H1 (cell line): ENCODE results near the gene GCLC. TPM values are rescaled to one million over a fixed set of nuclear protein-coding genes. Genes with fewer than 3 reads are reported as not detected.

Source experiments
- CTCF ChIA-PET: fragments of 300-600 bp; sonication (Branson Sonifier 250); formaldehyde crosslinking; loops from one replicate; lab custom pipeline; 2021; ENCODE audit not compliant: partially characterized antibody; lab: Charles Lee
- POLR2A ChIA-PET: fragments of 300-600 bp; sonication (Branson Sonifier 250); formaldehyde crosslinking; loops from one replicate; lab custom pipeline; 2021; ENCODE audit warnings: inconsistent platforms; ENCODE audit not compliant: partially characterized antibody; lab: Charles Lee
- DNase-seq, 2 experiments: peaks; one replicate each; pipeline versions ENCODE4 v3.0.0 to v3.0.0-alpha.2; 2010 to 2022; ENCODE audit warnings: low spot score in 2 of 2, low read depth in 1 of 2, mixed read lengths in 1 of 2
- FAIRE-seq: peaks from 2 replicates; lab custom pipeline; 2011; peaks lifted over from hg19 to GRCh38; lab: Jason Lieb, UNC
- H2AFZ ChIP-seq: 2 replicates; pipeline ENCODE4 v1.8.1; 2012; ENCODE audit warnings: low read length, inconsistent platforms
- H2AK5ac ChIP-seq: 2 replicates; pipeline ENCODE4 v1.6.1; 2013; ENCODE audit warnings: low read depth, low read length
- H2BK120ac ChIP-seq: replicated peaks from 2 replicates; pipeline ENCODE3; 2013; ENCODE audit warnings: low read depth, low read length, inconsistent platforms
- H2BK12ac ChIP-seq: 2 replicates; pipeline ENCODE4 v1.6.1; 2013; ENCODE audit warnings: low read depth, low read length
- H2BK15ac ChIP-seq: 2 replicates; pipeline ENCODE4 v1.6.1; 2013; ENCODE audit warnings: low read length
- H2BK20ac ChIP-seq: 2 replicates; pipeline ENCODE4 v1.6.1; 2013; ENCODE audit warnings: low read length
- H2BK5ac ChIP-seq: 2 replicates; pipeline ENCODE4 v1.6.1; 2013; ENCODE audit warnings: low read depth, low read length
- H3K14ac ChIP-seq: 2 replicates; pipeline ENCODE4 v1.6.1; 2013; ENCODE audit warnings: inconsistent platforms; ENCODE audit not compliant: insufficient read length
- H3K18ac ChIP-seq: 2 replicates; pipeline ENCODE4 v1.6.1; 2013; ENCODE audit warnings: low read length; ENCODE audit errors: extremely low read depth
- H3K23ac ChIP-seq: 2 replicates; pipeline ENCODE4 v1.6.1; 2013; ENCODE audit warnings: inconsistent platforms; ENCODE audit not compliant: insufficient read length
- H3K23me2 ChIP-seq: 2 replicates; pipeline ENCODE4 v1.6.1; 2013; ENCODE audit warnings: low read depth, low read length
- H3K27ac ChIP-seq: 2 replicates; pipeline ENCODE4 v1.6.1; 2011; ENCODE audit warnings: low read depth, low read length, inconsistent platforms
- H3K27me3 ChIP-seq, 4 experiments: replicated peaks in 1 of 4; 1 replicate in 1 of 4; 2 replicates in 3 of 4; pipeline versions ENCODE4 v1.6.1 to v1.8.1; 2011 to 2013; ENCODE audit warnings: low read length in 3 of 4, mild to moderate bottlenecking in 3 of 4, inconsistent platforms in 2 of 4, mixed read lengths in 2 of 4, moderate library complexity in 1 of 4; ENCODE audit not compliant: control insufficient read depth in 3 of 4, insufficient read depth in 3 of 4; ENCODE audit errors: extremely low read depth in 1 of 4
- H3K36me3 ChIP-seq, 4 experiments: 2 replicates each; pipeline versions ENCODE4 v1.6.1 to v1.8.1; 2011 to 2013; ENCODE audit warnings: mild to moderate bottlenecking in 4 of 4, low read length in 3 of 4, moderate library complexity in 2 of 4, control low read depth in 1 of 4, inconsistent platforms in 1 of 4; ENCODE audit not compliant: insufficient read depth in 4 of 4, control insufficient read depth in 2 of 4
- H3K4ac ChIP-seq: replicated peaks from 2 replicates; pipeline ENCODE3; 2013; ENCODE audit warnings: low read length, low read depth, mixed read lengths, inconsistent platforms; ENCODE audit not compliant: insufficient read length
- H3K4me1 ChIP-seq, 4 experiments: replicated peaks in 1 of 4; 1 replicate in 1 of 4; 2 replicates in 3 of 4; pipeline versions ENCODE4 v1.6.1 to v1.8.1; 2011 to 2013; ENCODE audit warnings: low read length in 3 of 4, inconsistent platforms in 2 of 4, mixed read lengths in 1 of 4; ENCODE audit not compliant: insufficient read depth in 4 of 4, control insufficient read depth in 3 of 4
- H3K4me2 ChIP-seq, 2 experiments: 2 replicates each; pipeline versions ENCODE4 v1.6.1 to v1.8.1; 2011 to 2013; ENCODE audit warnings: low read depth in 2 of 2, low read length in 2 of 2, control low read depth in 1 of 2, inconsistent platforms in 1 of 2, mild to moderate bottlenecking in 1 of 2; ENCODE audit not compliant: insufficient read depth in 1 of 2
- H3K4me3 ChIP-seq, 4 experiments: fragments of 200-600, 300-600 bp in 1 of 4; sonication (generic), shearing (Covaris generic), sonication (Bioruptor Twin) in 1 of 4; 2 replicates each; pipeline versions ENCODE4 v1.5.1 to v1.8.1; 2011 to 2016; ENCODE audit warnings: low read length in 4 of 4, low read depth in 3 of 4, control low read depth in 2 of 4, inconsistent platforms in 2 of 4, mild to moderate bottlenecking in 2 of 4, mixed read lengths in 1 of 4, moderate library complexity in 1 of 4; ENCODE audit not compliant: insufficient read depth in 2 of 4; ENCODE audit errors: extremely low read depth in 1 of 4
- H3K56ac ChIP-seq: replicated peaks from 2 replicates; pipeline ENCODE3; 2013; ENCODE audit warnings: low read depth, mild to moderate bottlenecking, mixed read lengths, low read length, inconsistent platforms; ENCODE audit not compliant: insufficient read length
- H3K79me1 ChIP-seq: 2 replicates; pipeline ENCODE4 v1.6.1; 2013; ENCODE audit warnings: low read depth, low read length, control low read depth
- H3K79me2 ChIP-seq, 2 experiments: 2 replicates each; pipeline versions ENCODE4 v1.6.1 to v1.8.1; 2012 to 2013; ENCODE audit warnings: low read length in 2 of 2, mild to moderate bottlenecking in 2 of 2, inconsistent platforms in 1 of 2; ENCODE audit not compliant: insufficient read depth in 2 of 2, control insufficient read depth in 1 of 2
- H3K9ac ChIP-seq, 4 experiments: replicated peaks in 1 of 4; 1 replicate in 1 of 4; 2 replicates in 3 of 4; pipeline versions ENCODE4 v1.6.1 to v1.8.1; 2011 to 2013; ENCODE audit warnings: low read depth in 3 of 4, low read length in 3 of 4, control low read depth in 2 of 4, mild to moderate bottlenecking in 2 of 4, moderate library complexity in 2 of 4, inconsistent platforms in 1 of 4; ENCODE audit errors: extremely low read depth in 1 of 4
- H3K9me3 ChIP-seq, 2 experiments: 2 replicates each; pipeline versions ENCODE4 v1.6.1 to v1.8.1; 2012 to 2013; ENCODE audit warnings: mild to moderate bottlenecking in 2 of 2, moderate library complexity in 2 of 2, control low read depth in 1 of 2, inconsistent platforms in 1 of 2, low read depth in 1 of 2, low read length in 1 of 2, mixed read lengths in 1 of 2; ENCODE audit not compliant: insufficient read depth in 2 of 2
- H4K20me1 ChIP-seq, 2 experiments: replicated peaks in 1 of 2; 2 replicates each; pipeline versions ENCODE3 to v1.8.1; 2011 to 2013; ENCODE audit warnings: inconsistent platforms in 2 of 2, low read length in 2 of 2, mild to moderate bottlenecking in 1 of 2; ENCODE audit not compliant: insufficient read depth in 2 of 2, control insufficient read depth in 1 of 2
- H4K5ac ChIP-seq: 2 replicates; pipeline ENCODE4 v1.6.1; 2013; ENCODE audit warnings: low read length, low read depth, mixed read lengths, inconsistent platforms; ENCODE audit not compliant: insufficient read length
- H4K8ac ChIP-seq: 2 replicates; pipeline ENCODE4 v1.8.0; 2013; ENCODE audit warnings: mild to moderate bottlenecking, moderate library complexity, low read length, inconsistent platforms; ENCODE audit not compliant: insufficient read depth; ENCODE audit errors: extremely low read depth
- H4K91ac ChIP-seq: replicated peaks from 2 replicates; pipeline ENCODE3; 2013; ENCODE audit warnings: low read length, mixed read lengths, inconsistent platforms; ENCODE audit not compliant: insufficient read length
- CEBPB ChIP-seq: IDR thresholded peaks from 2 replicates; pipeline ENCODE4 v1.6.1; 2012; ENCODE audit warnings: low read depth, low read length
- CREB1 ChIP-seq: IDR thresholded peaks from 2 replicates; pipeline ENCODE4 v1.6.1; 2012; ENCODE audit warnings: inconsistent platforms
- POU5F1 ChIP-seq: IDR thresholded peaks from 2 replicates; pipeline ENCODE4 v1.6.1; 2011; ENCODE audit warnings: low read depth, mild to moderate bottlenecking, low read length, moderate library complexity
- RAD21 ChIP-seq, 2 experiments: IDR thresholded peaks in 1 of 2; conservative IDR thresholded peaks in 1 of 2; 2 replicates each; pipeline ENCODE4 v1.6.1; 2011; ENCODE audit warnings: low read depth in 2 of 2, low read length in 2 of 2, improper control_type of control experiment in 1 of 2, inconsistent platforms in 1 of 2, mild to moderate bottlenecking in 1 of 2, moderate library complexity in 1 of 2
- SIRT6 ChIP-seq: IDR thresholded peaks from one replicate; pipeline ENCODE4 v1.7.1; 2012; ENCODE audit warnings: low read length, inconsistent platforms
- SIX5 ChIP-seq: IDR thresholded peaks from 2 replicates; pipeline ENCODE4 v1.6.1; 2011; ENCODE audit warnings: mild to moderate bottlenecking, low read depth, low read length
- SP2 ChIP-seq: IDR thresholded peaks from 2 replicates; pipeline ENCODE4 v1.6.1; 2012; ENCODE audit warnings: mild to moderate bottlenecking, low read length, inconsistent platforms
- SP4 ChIP-seq: IDR thresholded peaks from 2 replicates; pipeline ENCODE4 v1.6.1; 2012; ENCODE audit warnings: low read length, inconsistent platforms
- TEAD4 ChIP-seq: IDR thresholded peaks from 2 replicates; pipeline ENCODE4 v1.6.1; 2012; ENCODE audit warnings: low read depth, low read length, inconsistent platforms, mixed read lengths
- WGBS, 2 experiments: shearing (Covaris generic) in 1 of 2; methylation state at CpG; one replicate each; pipeline versions ENCODE4 v1.1.6 to v1.1.7; 2013 to 2015; ENCODE audit warnings: low lambda C conversion rate in 2 of 2, mixed read lengths in 2 of 2, inconsistent platforms in 1 of 2, low coverage in 1 of 2, missing lambda C conversion rate in 1 of 2; ENCODE audit not compliant: insufficient replicate concordance in 2 of 2, insufficient coverage in 1 of 2, insufficient read length in 1 of 2; ENCODE audit errors: extremely low coverage in 1 of 2, missing lambda C conversion rate in 1 of 2; 5-methylcytosine and 5-hydroxymethylcytosine counted together
- polyA plus RNA-seq, 7 experiments: library from polyadenylated mRNA; depleted of rRNA in 3 of 7; stranded (reverse) in 5 of 7; unstranded in 2 of 7; fragments of >200 nt in 5 of 7; fragments of 200-250 nt in 2 of 7; gene quantifications; 1 replicate in 5 of 7; 2 replicates in 1 of 7; 4 replicates in 1 of 7; pipeline versions ENCODE4 v1.2.1 to v1.2.3, GENCODE V29; 2011 to 2013; ENCODE audit warnings: missing spikeins in 2 of 7, mixed read lengths in 2 of 7
- total RNA-seq: library from RNA; stranded (reverse); fragmentation: NEBNext Ultra II Directional; extraction: Animal tissue kit (Norgen Biotek cat#: 25700); gene quantifications from 2 replicates; pipeline ENCODE4 v1.2.1, GENCODE V29; 2021
- TF ChIP-seq, protein P1 (sequence below), 3 experiments: IDR thresholded peaks; 1 replicate in 2 of 3; 2 replicates in 1 of 3; pipeline versions ENCODE4 v1.5.1 to v1.6.1; 2011; ENCODE audit warnings: low read length in 3 of 3, mild to moderate bottlenecking in 3 of 3, inconsistent platforms in 2 of 3, low read depth in 1 of 3, moderate library complexity in 1 of 3; ENCODE audit not compliant: insufficient read depth in 1 of 3; ENCODE audit errors: control extremely low read depth in 1 of 3
- TF ChIP-seq, protein P2 (sequence below): IDR thresholded peaks from 2 replicates; pipeline ENCODE4 v1.6.1; 2012; ENCODE audit warnings: low read length, inconsistent platforms

Gene GCLC
- total and polyA plus RNA-seq, 2 of the 8 experiments (the other 6 are each of a cell fraction or from before 2014, with no cell fraction given) = 15.8 to 54.0 TPM

DNA sequence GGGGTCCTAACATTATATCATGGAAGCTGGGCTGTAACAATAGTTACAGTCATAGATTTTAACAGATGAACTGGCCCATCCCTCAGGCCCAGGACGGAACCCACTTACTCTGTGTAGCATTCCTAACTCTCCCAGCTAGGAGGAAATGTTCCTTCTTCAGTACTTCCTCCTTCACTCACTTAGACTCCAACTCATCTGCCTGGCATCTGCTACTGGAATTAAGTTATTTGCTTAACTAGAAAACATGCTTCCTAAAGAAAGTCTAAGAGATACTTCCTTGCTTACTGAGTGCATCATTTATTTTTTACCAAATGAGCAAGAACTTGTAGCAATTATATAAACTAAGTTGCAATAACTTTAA, 20.5 kb downstream of the GCLC start:
- Histone ChIP-seq H3K23ac (no peak overlapping the region), H3K14ac (no peak overlapping the region), H3K9me3 (no peaks in the 10 kb centered on the region), H3K4me2 (no peak overlapping the region), H2BK5ac (no peak overlapping the region), H3K79me2 (peaks cover 0 to 76% of the 10 kb centered on the region in 2 experiments; a peak in 2 of 4 replicates), H3K9ac (no peak overlapping the region), H2BK15ac (no peak overlapping the region), H4K8ac (no peak overlapping the region), H3K27ac (no peak overlapping the region), H2BK20ac (no peak overlapping the region), H4K5ac (no peak overlapping the region), H3K27me3 (no peaks in the 10 kb centered on the region), H3K4me3 (no peak overlapping the region), H2AK5ac (no peak overlapping the region), H3K18ac (no peak overlapping the region), H2BK12ac (no peak overlapping the region), H3K4ac (no peak overlapping the region), H4K20me1 (peaks cover 0 to 2% of the 10 kb centered on the region in 2 experiments), H2AFZ (no peak overlapping the region), H3K36me3 (peaks cover 0 to 8% (median 6%) of the 10 kb centered on the region in 4 experiments; a peak in 6 of 8 replicates), H4K91ac (no peak overlapping the region), H3K23me2 (no peaks in the 10 kb centered on the region), H3K4me1 (peaks cover 7 to 15% (median 13%) of the 10 kb centered on the region in 4 experiments), H2BK120ac (no peak overlapping the region), H3K56ac (no peak overlapping the region), H3K79me1 (peaks cover 3% of the 10 kb centered on the region; the same call in 1 of the 2 replicates)
- WGBS, 2 experiments = 57% methylated on average over 1 of the region's 1 CpG; no CpG with 5 or more reads in 1 of the 2 experiments
- FAIRE-seq = no peak
- ChIA-PET POLR2A (interaction anchor here (0.9 to 1.7 kb wide), 3 partner anchors 14 to 127 kb away, joined by 3 to 4 read pairs (median 3); partner anchors contain the start of gene GCLC), CTCF (interaction anchor here (0.8 to 3.7 kb wide), 7 partner anchors 12 to 204 kb away, joined by 3 to 13 read pairs (median 3); no protein-coding TSS in a partner anchor)
- no peak for DNase-seq
- TF ChIP-seq SIRT6 (no peak), SIX5 (no peak), POU5F1 (no peak), SP4 (no peak), CREB1 (no peak), SP2 (no peak), TEAD4 (no peak), CEBPB (no peak), RAD21 (IDR thresholded peaks at IDR 0.05 in 1 of 2, conservative IDR thresholded peaks at IDR 0.05 in 1 of 2; ENCODE audit: low read depth in 2 of 2, low read length in 2 of 2) (no peak)
- TF ChIP-seq, protein P1, sequence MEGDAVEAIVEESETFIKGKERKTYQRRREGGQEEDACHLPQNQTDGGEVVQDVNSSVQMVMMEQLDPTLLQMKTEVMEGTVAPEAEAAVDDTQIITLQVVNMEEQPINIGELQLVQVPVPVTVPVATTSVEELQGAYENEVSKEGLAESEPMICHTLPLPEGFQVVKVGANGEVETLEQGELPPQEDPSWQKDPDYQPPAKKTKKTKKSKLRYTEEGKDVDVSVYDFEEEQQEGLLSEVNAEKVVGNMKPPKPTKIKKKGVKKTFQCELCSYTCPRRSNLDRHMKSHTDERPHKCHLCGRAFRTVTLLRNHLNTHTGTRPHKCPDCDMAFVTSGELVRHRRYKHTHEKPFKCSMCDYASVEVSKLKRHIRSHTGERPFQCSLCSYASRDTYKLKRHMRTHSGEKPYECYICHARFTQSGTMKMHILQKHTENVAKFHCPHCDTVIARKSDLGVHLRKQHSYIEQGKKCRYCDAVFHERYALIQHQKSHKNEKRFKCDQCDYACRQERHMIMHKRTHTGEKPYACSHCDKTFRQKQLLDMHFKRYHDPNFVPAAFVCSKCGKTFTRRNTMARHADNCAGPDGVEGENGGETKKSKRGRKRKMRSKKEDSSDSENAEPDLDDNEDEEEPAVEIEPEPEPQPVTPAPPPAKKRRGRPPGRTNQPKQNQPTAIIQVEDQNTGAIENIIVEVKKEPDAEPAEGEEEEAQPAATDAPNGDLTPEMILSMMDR (IDR thresholded peaks at IDR 0.05; ENCODE audit: control extremely low read depth in 1 of 3, insufficient read depth in 1 of 3, low read depth in 1 of 3, low read length in 3 of 3) = no peak
- TF ChIP-seq, protein P2, sequence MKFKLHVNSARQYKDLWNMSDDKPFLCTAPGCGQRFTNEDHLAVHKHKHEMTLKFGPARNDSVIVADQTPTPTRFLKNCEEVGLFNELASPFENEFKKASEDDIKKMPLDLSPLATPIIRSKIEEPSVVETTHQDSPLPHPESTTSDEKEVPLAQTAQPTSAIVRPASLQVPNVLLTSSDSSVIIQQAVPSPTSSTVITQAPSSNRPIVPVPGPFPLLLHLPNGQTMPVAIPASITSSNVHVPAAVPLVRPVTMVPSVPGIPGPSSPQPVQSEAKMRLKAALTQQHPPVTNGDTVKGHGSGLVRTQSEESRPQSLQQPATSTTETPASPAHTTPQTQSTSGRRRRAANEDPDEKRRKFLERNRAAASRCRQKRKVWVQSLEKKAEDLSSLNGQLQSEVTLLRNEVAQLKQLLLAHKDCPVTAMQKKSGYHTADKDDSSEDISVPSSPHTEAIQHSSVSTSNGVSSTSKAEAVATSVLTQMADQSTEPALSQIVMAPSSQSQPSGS = no peak
